Endodermal cell (in vitro differentiated cells): Measurements from ENCODE around the gene ITPK1. TPM values are rescaled to one million over a fixed set of nuclear protein-coding genes. Genes with fewer than 3 reads are reported as not detected.
A peak's percentile ranks its signal among the peaks of the same experiment; 100 is the strongest.

Source experiments
- DNase-seq: peaks from one replicate; pipeline ENCODE4 v3.0.0-alpha.2; 2017
- H3K27ac ChIP-seq: 2 replicates; pipeline ENCODE4 v1.5.1; 2013; ENCODE audit warnings: mild to moderate bottlenecking, low read depth, low read length, moderate library complexity
- H3K27me3 ChIP-seq: 2 replicates; pipeline ENCODE4 v1.6.1; 2013; ENCODE audit warnings: mild to moderate bottlenecking, low read length, moderate library complexity; ENCODE audit not compliant: insufficient read depth, control insufficient read depth, poor library complexity, severe bottlenecking
- H3K36me3 ChIP-seq: 2 replicates; pipeline ENCODE4 v1.7.0; 2013; ENCODE audit warnings: mild to moderate bottlenecking, low read length, moderate library complexity; ENCODE audit not compliant: control insufficient read depth, insufficient read depth
- H3K4me1 ChIP-seq: one replicate; pipeline ENCODE4 v1.7.0; 2013; ENCODE audit warnings: low read length; ENCODE audit not compliant: control insufficient read depth, insufficient read depth
- H3K4me3 ChIP-seq: 2 replicates; pipeline ENCODE4 v1.5.1; 2013; ENCODE audit warnings: mild to moderate bottlenecking, low read length, moderate library complexity
- H3K9ac ChIP-seq: 2 replicates; pipeline ENCODE4 v1.6.1; 2013; ENCODE audit warnings: mild to moderate bottlenecking, low read length, moderate library complexity; ENCODE audit not compliant: poor library complexity, severe bottlenecking; ENCODE audit errors: extremely low read depth
- H3K9me3 ChIP-seq: 2 replicates; pipeline ENCODE4 v1.6.1; 2013; ENCODE audit warnings: mild to moderate bottlenecking, low read length, moderate library complexity; ENCODE audit not compliant: control insufficient read depth
- H3K27ac Mint-ChIP-seq: 2 replicates; pipeline ENCODE4 v1.8.0; 2020; ENCODE audit warnings: mixed read lengths
- H3K27me3 Mint-ChIP-seq: 2 replicates; pipeline ENCODE4 v1.8.0; 2021; ENCODE audit warnings: mild to moderate bottlenecking, mixed read lengths; ENCODE audit not compliant: insufficient read depth
- H3K36me3 Mint-ChIP-seq: 2 replicates; pipeline ENCODE4 v1.8.0; 2020; ENCODE audit warnings: low read depth, mixed read lengths
- H3K4me1 Mint-ChIP-seq: 2 replicates; pipeline ENCODE4 v1.8.0; 2020; ENCODE audit warnings: mixed read lengths
- H3K4me3 Mint-ChIP-seq: 2 replicates; pipeline ENCODE4 v1.8.0; 2020; ENCODE audit warnings: mild to moderate bottlenecking, moderate library complexity, mixed read lengths
- H3K9me3 Mint-ChIP-seq: 2 replicates; pipeline ENCODE4 v1.8.0; 2020; ENCODE audit warnings: mild to moderate bottlenecking, mixed read lengths
- WGBS, 2 experiments: methylation state at CpG; one replicate each; pipeline versions ENCODE4 v1.1.5 to v1.1.7; 2013; ENCODE audit warnings: missing lambda C conversion rate in 2 of 2, mixed read lengths in 1 of 2; ENCODE audit not compliant: insufficient coverage in 1 of 2, insufficient read length in 1 of 2; 5-methylcytosine and 5-hydroxymethylcytosine counted together
- total RNA-seq, 2 donors: library from RNA; stranded (reverse); fragmentation: NEBNext Ultra II Directional in 1 of 2; extraction: Animal tissue kit (Norgen Biotek cat#: 25700) in 1 of 2; gene quantifications; 2 replicates in 1 of 2; 3 replicates in 1 of 2; pipeline ENCODE4 v1.2.1, GENCODE V29; 2021
- TF ChIP-seq, protein P1 (sequence below): fragments of 200-600 bp; sonication (generic); conservative IDR thresholded peaks from 2 replicates; pipeline ENCODE4 v1.5.0; 2021; ENCODE audit warnings: antibody characterized with exemption, mild to moderate bottlenecking

ITPK1 gene
- total RNA-seq, 2 donors from 2014 or later = 59.9 to 66.9 TPM

- Mint-ChIP-seq H3K36me3 (no peaks in the 10 kb centered on the region), H3K4me1 (peaks cover 29% of the 10 kb centered on the region), H3K4me3 (no peak overlapping the region), H3K9me3 (no peaks in the 10 kb centered on the region), H3K27me3 (no peaks in the 10 kb centered on the region), H3K27ac (peak overlapping the region; percentile 84)
- DNase-seq = no peak
- WGBS, 2 experiments = 92 to 95% methylated on average over 2 to 4 of the region's 4 CpGs
- TF ChIP-seq, protein P1, sequence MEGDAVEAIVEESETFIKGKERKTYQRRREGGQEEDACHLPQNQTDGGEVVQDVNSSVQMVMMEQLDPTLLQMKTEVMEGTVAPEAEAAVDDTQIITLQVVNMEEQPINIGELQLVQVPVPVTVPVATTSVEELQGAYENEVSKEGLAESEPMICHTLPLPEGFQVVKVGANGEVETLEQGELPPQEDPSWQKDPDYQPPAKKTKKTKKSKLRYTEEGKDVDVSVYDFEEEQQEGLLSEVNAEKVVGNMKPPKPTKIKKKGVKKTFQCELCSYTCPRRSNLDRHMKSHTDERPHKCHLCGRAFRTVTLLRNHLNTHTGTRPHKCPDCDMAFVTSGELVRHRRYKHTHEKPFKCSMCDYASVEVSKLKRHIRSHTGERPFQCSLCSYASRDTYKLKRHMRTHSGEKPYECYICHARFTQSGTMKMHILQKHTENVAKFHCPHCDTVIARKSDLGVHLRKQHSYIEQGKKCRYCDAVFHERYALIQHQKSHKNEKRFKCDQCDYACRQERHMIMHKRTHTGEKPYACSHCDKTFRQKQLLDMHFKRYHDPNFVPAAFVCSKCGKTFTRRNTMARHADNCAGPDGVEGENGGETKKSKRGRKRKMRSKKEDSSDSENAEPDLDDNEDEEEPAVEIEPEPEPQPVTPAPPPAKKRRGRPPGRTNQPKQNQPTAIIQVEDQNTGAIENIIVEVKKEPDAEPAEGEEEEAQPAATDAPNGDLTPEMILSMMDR = no peak
- peaks cover 20% of the 10 kb centered on the region for H3K4me1 ChIP-seq
- no peaks in the 10 kb centered on the region for H3K36me3 ChIP-seq
- H3K27me3 ChIP-seq = no peaks in the 10 kb centered on the region
- no peak overlapping the region for H3K4me3 ChIP-seq
- H3K9me3 ChIP-seq = no peaks in the 10 kb centered on the region
- no peak overlapping the region for H3K27ac ChIP-seq
- H3K9ac ChIP-seq = no peak overlapping the region
Observed at GRCh38 chr14:93061380-93062012, 54.2 kb downstream of the ITPK1 start.

DNA sequence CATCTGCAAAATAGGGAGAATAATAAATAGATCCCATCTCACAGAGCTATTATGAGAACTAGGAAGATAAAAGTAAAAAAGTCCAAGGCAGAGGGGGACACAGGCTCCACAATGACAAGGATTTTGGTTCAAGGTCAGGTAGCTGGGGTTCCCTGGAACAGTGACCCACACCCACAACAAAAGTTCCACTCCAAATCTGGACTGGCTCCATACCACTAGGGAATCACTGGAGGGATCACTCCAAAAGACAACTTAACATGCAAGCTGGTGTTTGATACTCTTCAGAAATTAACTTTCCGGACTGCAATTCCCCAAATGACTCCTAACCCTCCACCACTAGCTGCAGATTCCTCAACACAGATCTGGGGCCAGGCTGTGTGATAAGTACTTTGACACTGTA, 54.9 kb downstream of the ITPK1 start:
- no peaks in the 10 kb centered on the region for H3K36me3 ChIP-seq
- Mint-ChIP-seq H3K9me3 (no peaks in the 10 kb centered on the region), H3K36me3 (no peaks in the 10 kb centered on the region), H3K4me3 (no peak overlapping the region), H3K27ac (peak overlapping the region; percentile 84), H3K4me1 (peaks cover 34% of the 10 kb centered on the region), H3K27me3 (no peaks in the 10 kb centered on the region)
- DNase-seq = no peak
- H3K4me1 ChIP-seq = peaks cover 20% of the 10 kb centered on the region
- no peaks in the 10 kb centered on the region for H3K27me3 ChIP-seq
- H3K9ac ChIP-seq = no peak overlapping the region
- TF ChIP-seq, protein P1 = no peak
- no peak overlapping the region for H3K27ac ChIP-seq
- no peak overlapping the region for H3K4me3 ChIP-seq
- H3K9me3 ChIP-seq = no peaks in the 10 kb centered on the region
- WGBS, 2 experiments = 97 to 100% methylated on average over 1 of the region's 1 CpG

GRCh38 chr14:93059917-93060545, 55.7 kb downstream of the ITPK1 start:
- peak; percentile 80 for DNase-seq
- 79 to 81% methylated on average over 6 to 9 of the region's 9 CpGs for WGBS, 2 experiments

More at GRCh38 chr14:93059917-93060545, 55.7 kb downstream of the ITPK1 start:
- Histone ChIP-seq H3K4me3 (no peak overlapping the region), H3K9ac (no peak overlapping the region), H3K27ac (no peak overlapping the region), H3K9me3 (no peaks in the 10 kb centered on the region), H3K36me3 (no peaks in the 10 kb centered on the region), H3K4me1 (peaks cover 20% of the 10 kb centered on the region), H3K27me3 (no peaks in the 10 kb centered on the region)
- TF ChIP-seq, protein P1 = no peak
- Mint-ChIP-seq H3K9me3 (no peaks in the 10 kb centered on the region), H3K4me3 (no peak overlapping the region), H3K27ac (peak overlapping the region; percentile 73), H3K27me3 (no peaks in the 10 kb centered on the region), H3K4me1 (peaks cover 34% of the 10 kb centered on the region), H3K36me3 (no peaks in the 10 kb centered on the region)
